Tibial artery (tissue), 4 donors: Measurements from ENCODE around the gene BCL3.

Experiments used
- DNase-seq, 2 donors: peaks; one replicate each; pipeline ENCODE4 v3.0.0-alpha.2; 2019
- H3K27ac ChIP-seq, 2 donors: fragments of 200-600 bp; sonication (generic) in 1 of 2; 1 replicate in 1 of 2; 2 replicates in 1 of 2; pipeline ENCODE4 v1.5.1; 2018 to 2019; ENCODE audit warnings: mild to moderate bottlenecking in 1 of 2
- H3K27me3 ChIP-seq, 2 donors: fragments of 200-600 bp; sonication (generic) in 1 of 2; one replicate each; pipeline versions ENCODE4 v1.5.1 to v1.6.0; 2016 to 2019
- H3K36me3 ChIP-seq, 3 donors: fragments of 200-600 bp; sonication (generic) in 2 of 3; one replicate each; pipeline ENCODE4 v1.5.1; 2016 to 2019; ENCODE audit warnings: mild to moderate bottlenecking in 2 of 3
- H3K4me1 ChIP-seq, 4 donors: fragments of 200-600 bp; sonication (generic) in 2 of 4; 1 replicate in 3 of 4; 2 replicates in 1 of 4; pipeline ENCODE4 v1.5.1; 2016 to 2019
- H3K4me3 ChIP-seq, 2 donors: fragments of 200-600 bp; sonication (generic) in 1 of 2; 1 replicate in 1 of 2; 2 replicates in 1 of 2; pipeline ENCODE4 v1.5.1; 2018 to 2019; ENCODE audit warnings: mild to moderate bottlenecking in 2 of 2
- H3K9me3 ChIP-seq, 3 donors: fragments of 200-600 bp; sonication (generic) in 1 of 3; one replicate each; pipeline ENCODE4 v1.5.1; 2016 to 2019
- CTCF ChIP-seq, 2 experiments: fragments of 200-600 bp in 1 of 2; fragments of 450-650 bp in 1 of 2; IDR thresholded peaks; one replicate each; pipeline ENCODE4 v1.5.1; 2017 to 2019; ENCODE audit warnings: antibody characterized with exemption in 2 of 2, mild to moderate bottlenecking in 1 of 2, moderate library complexity in 1 of 2
- intact Hi-C: fragments of 100-400 bp; cut with DNase I; formaldehyde crosslinking; loops from one replicate; pipeline ENCODE4 v1.15.0; 2023; ENCODE audit warnings: low total_unique reads

The BCL3 gene, protein sequence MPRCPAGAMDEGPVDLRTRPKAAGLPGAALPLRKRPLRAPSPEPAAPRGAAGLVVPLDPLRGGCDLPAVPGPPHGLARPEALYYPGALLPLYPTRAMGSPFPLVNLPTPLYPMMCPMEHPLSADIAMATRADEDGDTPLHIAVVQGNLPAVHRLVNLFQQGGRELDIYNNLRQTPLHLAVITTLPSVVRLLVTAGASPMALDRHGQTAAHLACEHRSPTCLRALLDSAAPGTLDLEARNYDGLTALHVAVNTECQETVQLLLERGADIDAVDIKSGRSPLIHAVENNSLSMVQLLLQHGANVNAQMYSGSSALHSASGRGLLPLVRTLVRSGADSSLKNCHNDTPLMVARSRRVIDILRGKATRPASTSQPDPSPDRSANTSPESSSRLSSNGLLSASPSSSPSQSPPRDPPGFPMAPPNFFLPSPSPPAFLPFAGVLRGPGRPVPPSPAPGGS

DNA sequence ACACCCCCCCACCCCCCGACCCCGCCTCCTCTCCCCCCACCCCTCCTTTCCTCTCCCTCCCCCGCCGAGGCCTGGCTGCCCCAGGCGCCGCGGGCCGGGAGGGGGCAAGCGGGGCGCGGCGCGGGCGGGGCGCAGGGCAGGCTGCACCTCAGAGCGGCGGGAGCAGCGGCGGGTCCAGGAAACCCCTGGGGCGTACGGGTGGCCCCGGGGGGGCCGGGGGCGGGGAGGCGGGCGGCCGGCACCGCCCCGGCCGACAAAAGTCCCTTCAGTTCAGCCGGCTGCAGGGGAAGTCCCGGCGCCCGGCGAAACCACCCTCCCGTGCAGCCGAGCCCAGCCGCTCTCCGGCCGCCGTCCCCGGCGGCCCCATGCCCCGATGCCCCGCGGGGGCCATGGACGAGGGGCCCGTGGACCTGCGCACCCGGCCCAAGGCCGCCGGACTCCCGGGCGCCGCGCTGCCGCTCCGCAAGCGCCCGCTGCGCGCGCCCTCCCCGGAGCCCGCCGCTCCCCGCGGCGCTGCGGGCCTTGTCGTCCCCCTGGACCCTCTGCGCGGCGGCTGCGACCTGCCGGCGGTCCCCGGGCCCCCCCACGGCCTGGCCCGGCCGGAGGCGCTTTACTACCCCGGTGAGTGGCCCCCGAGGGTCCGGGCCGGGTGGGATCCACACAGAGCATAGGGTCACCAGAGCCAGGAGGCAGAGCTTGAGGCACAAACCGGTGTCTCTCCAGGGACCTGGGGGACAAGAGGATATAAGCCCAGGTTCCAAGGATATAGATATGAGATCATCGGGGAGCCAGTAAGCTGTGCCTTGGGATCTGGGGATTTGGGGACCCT, at the start of gene BCL3:
TSS of gene BCL3 (plus strand) at position 283 of the 829 bp plus-strand sequence. CDS start at position 366, 83 bp downstream.
- peak within 1 kb of the TSS; percentile 77 to 82 for H3K27ac ChIP-seq
- intact Hi-C loops: no loop called here
- H3K9me3 ChIP-seq: no peaks in the 10 kb centered on the region
- no peak for TF ChIP-seq CTCF (IDR thresholded peaks at IDR 0.05)
- peaks cover under 1 to 77% (median 68%) of the 10 kb centered on the region in 4 donors for H3K4me1 ChIP-seq
- DNase-seq: peak; percentile 56 to 85
- peak within 1 kb of the TSS; percentile 59 to 64 for H3K4me3 ChIP-seq
- peaks cover 0 to 9% (median 0%) of the 10 kb centered on the region in 3 donors for H3K36me3 ChIP-seq
- no peaks in the 10 kb centered on the region for H3K27me3 ChIP-seq

GRCh38 chr19:44700547-44700946, 48.0 kb upstream of the BCL3 start:
- no peak overlapping the region for H3K27ac ChIP-seq
- no peak for DNase-seq
- peaks cover 0 to 19% of the 10 kb centered on the region in 2 donors for H3K27me3 ChIP-seq
- TF ChIP-seq CTCF (IDR thresholded peaks at IDR 0.05): no peak
- no peaks in the 10 kb centered on the region for H3K9me3 ChIP-seq
- H3K4me1 ChIP-seq: no peaks in the 10 kb centered on the region
- intact Hi-C loops: no loop called here
- H3K36me3 ChIP-seq: no peaks in the 10 kb centered on the region
- H3K4me3 ChIP-seq: no peak overlapping the region

DNA sequence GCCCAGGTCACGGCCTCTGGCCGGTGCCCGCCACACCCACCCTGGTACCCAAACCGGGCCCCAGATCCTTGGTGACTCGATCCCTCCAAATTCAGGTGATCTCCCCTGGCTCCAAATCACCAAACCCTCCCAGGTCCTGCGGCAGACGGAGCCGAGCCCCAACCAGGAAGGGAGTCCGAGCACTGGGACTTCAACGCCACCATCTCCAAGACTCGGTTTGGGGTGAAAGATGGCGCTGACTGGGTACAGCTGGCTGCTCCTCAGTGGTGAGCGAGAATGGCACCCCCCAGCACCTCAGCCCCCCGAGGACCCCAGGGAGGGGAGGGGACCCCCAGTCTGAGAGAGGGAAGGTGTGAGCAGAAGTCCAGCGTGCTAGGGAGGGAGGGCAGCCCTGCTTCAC, 47.3 kb upstream of the BCL3 start:
- Histone ChIP-seq H3K9me3 (no peaks in the 10 kb centered on the region), H3K4me3 (no peak overlapping the region), H3K36me3 (no peaks in the 10 kb centered on the region), H3K27me3 (peaks cover 0 to 19% of the 10 kb centered on the region in 2 donors), H3K4me1 (no peaks in the 10 kb centered on the region), H3K27ac (no peak overlapping the region)
- intact Hi-C loops: no loop called here
- TF ChIP-seq CTCF (IDR thresholded peaks at IDR 0.05): no peak
- DNase-seq: no peak

DNA sequence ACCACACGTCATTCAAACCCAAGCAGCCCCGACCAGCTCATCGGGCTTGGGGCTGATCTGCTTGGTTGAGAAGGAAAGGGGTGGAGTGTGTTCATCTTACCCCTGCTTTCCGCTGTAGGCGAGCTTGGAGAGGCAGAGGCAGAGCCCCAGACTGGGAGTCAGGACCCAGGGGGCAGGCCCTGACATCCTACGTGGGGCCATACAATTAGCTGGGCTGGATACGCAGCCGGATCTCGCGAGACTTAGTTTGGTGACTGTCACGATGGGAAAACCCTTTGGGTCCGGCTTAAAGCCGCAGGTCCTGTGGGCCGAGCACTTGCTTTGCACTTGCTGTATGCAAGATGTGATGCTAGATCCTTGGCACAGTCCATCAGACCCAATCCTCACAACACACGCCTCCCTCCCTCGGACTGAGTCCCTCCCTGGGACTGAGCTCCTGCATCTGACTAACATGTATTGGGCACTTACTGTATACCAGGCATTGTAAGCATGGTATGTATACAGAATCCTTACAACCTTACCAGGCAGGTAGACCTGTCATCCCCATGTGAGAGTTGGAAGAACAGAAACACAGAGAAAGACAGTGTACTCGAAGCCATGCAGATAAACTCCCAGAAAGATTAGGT, 45.8 kb upstream of the BCL3 start:
- no peak overlapping the region for H3K4me3 ChIP-seq
- intact Hi-C loops: no loop called here
- no peak overlapping the region for H3K27ac ChIP-seq
- DNase-seq: no peak
- H3K9me3 ChIP-seq: no peaks in the 10 kb centered on the region
- H3K4me1 ChIP-seq: no peaks in the 10 kb centered on the region
- peaks cover 0 to 26% of the 10 kb centered on the region in 2 donors for H3K27me3 ChIP-seq
- H3K36me3 ChIP-seq: no peaks in the 10 kb centered on the region
- TF ChIP-seq CTCF (IDR thresholded peaks at IDR 0.05): no peak

- no peak overlapping the region for H3K4me3 ChIP-seq
- intact Hi-C loops: no loop called here
- H3K36me3 ChIP-seq: no peaks in the 10 kb centered on the region
- no peaks in the 10 kb centered on the region for H3K4me1 ChIP-seq
- no peak for DNase-seq
- H3K27ac ChIP-seq: no peak overlapping the region
- no peak for TF ChIP-seq CTCF (IDR thresholded peaks at IDR 0.05)
- H3K9me3 ChIP-seq: no peaks in the 10 kb centered on the region
- peaks cover 0 to 24% of the 10 kb centered on the region in 2 donors for H3K27me3 ChIP-seq
These were observed 45.0 kb upstream of the BCL3 start for GRCh38 chr19:44703336-44704078.
